Sigmoid colon (tissue), 4 donors: ENCODE data around the gene PTPN13.
A peak's percentile ranks its signal among the peaks of the same experiment; 100 is the strongest.

ENCODE experiments used
- CTCF ChIP-seq, 4 experiments: fragments of 450-650 bp in 3 of 4; fragments of 200-600 bp in 1 of 4; IDR thresholded peaks; one replicate each; pipeline ENCODE4 v1.5.1; 2016 to 2019; ENCODE audit warnings: antibody characterized with exemption in 4 of 4, mild to moderate bottlenecking in 3 of 4, moderate library complexity in 2 of 4
- EP300 ChIP-seq, 4 donors: sonication (generic); formaldehyde crosslinking; IDR thresholded peaks; one replicate each; pipeline ENCODE4 v1.6.1; 2017; ENCODE audit warnings: antibody characterized with exemption in 4 of 4
- POLR2A ChIP-seq, 2 donors: fragments of 450-650 bp; IDR thresholded peaks; one replicate each; pipeline ENCODE4 v1.6.1; 2016; ENCODE audit warnings: antibody characterized with exemption in 2 of 2, mild to moderate bottlenecking in 2 of 2, moderate library complexity in 2 of 2
- POLR2AphosphoS5 ChIP-seq, 4 donors: sonication (generic); formaldehyde crosslinking; IDR thresholded peaks; one replicate each; pipeline ENCODE4 v1.6.1; 2017; ENCODE audit warnings: antibody characterized with exemption in 4 of 4

- TF ChIP-seq CTCF (IDR thresholded peaks at IDR 0.05) (no peak), POLR2A (IDR thresholded peaks at IDR 0.05) (no peak), POLR2AphosphoS5 (IDR thresholded peaks at IDR 0.05) (peak in 2 of 4 donors; percentile 6 to 13), EP300 (IDR thresholded peaks at IDR 0.05) (no peak)
Measured at GRCh38 chr4:86594559-86595425, 677 bp downstream of the PTPN13 start.
